HepG2 (cell line): ENCODE measurements around the gene H2AZ1. TPM values are rescaled to one million over a fixed set of nuclear protein-coding genes. Genes with fewer than 3 reads are reported as not detected.

Experiments
- BRD4 ChIP-seq: sonication (generic); formaldehyde crosslinking; IDR thresholded peaks from 2 replicates; pipeline ENCODE4 v1.4.0; 2020; ENCODE audit warnings: missing genetic modification reagents
- GATAD1 ChIP-seq: IDR thresholded peaks from 2 replicates; pipeline ENCODE4 v1.6.1; 2016; ENCODE audit warnings: missing genetic modification reagents, missing compliant biosample characterization
- HNRNPH1 ChIP-seq: fragments of 200-400 bp; formaldehyde crosslinking; optimal IDR thresholded peaks from 2 replicates; pipeline ENCODE3; 2017; ENCODE audit warnings: mild to moderate bottlenecking, low read depth, low read length
- MYC ChIP-seq: sonication (generic); formaldehyde crosslinking; IDR thresholded peaks from 2 replicates; pipeline ENCODE4 v1.9.0; 2021; ENCODE audit warnings: missing genetic modification reagents, borderline replicate concordance
- NFAT5 ChIP-seq: sonication (generic); formaldehyde crosslinking; IDR thresholded peaks from 2 replicates; pipeline ENCODE4 v1.4.0; 2020; ENCODE audit warnings: missing genetic modification reagents
- RBFOX2 ChIP-seq: fragments of 200-400 bp; formaldehyde crosslinking; IDR thresholded peaks from 2 replicates; pipeline ENCODE4 v1.6.1; 2017; ENCODE audit warnings: low read depth, mild to moderate bottlenecking, low read length
- TBX2 ChIP-seq: sonication (generic); formaldehyde crosslinking; IDR thresholded peaks from 2 replicates; pipeline ENCODE4 v1.5.0; 2020; ENCODE audit warnings: missing genetic modification reagents, mild to moderate bottlenecking, borderline replicate concordance
- TCF7 ChIP-seq: sonication (generic); IDR thresholded peaks from 2 replicates; pipeline ENCODE4 v1.6.1; 2016; ENCODE audit warnings: antibody characterized with exemption, low read depth
- TOE1 ChIP-seq: sonication (generic); formaldehyde crosslinking; IDR thresholded peaks from 2 replicates; pipeline ENCODE4 v1.4.0; 2020; ENCODE audit warnings: mild to moderate bottlenecking, missing genetic modification reagents
- ZBTB42 ChIP-seq: sonication (generic); formaldehyde crosslinking; IDR thresholded peaks from 2 replicates; pipeline ENCODE4 v1.5.0; 2020; ENCODE audit warnings: mild to moderate bottlenecking, missing genetic modification reagents
- ZIK1 ChIP-seq: sonication (generic); formaldehyde crosslinking; IDR thresholded peaks from 2 replicates; pipeline ENCODE4 v1.5.0; 2020; ENCODE audit warnings: mild to moderate bottlenecking, low read depth, missing genetic modification reagents, borderline replicate concordance
- ZKSCAN5 ChIP-seq: sonication (generic); formaldehyde crosslinking; IDR thresholded peaks from 2 replicates; pipeline ENCODE4 v1.5.1; 2020; ENCODE audit warnings: mild to moderate bottlenecking, missing genetic modification reagents
- ZMYM3 ChIP-seq: sonication (generic); formaldehyde crosslinking; IDR thresholded peaks from 2 replicates; pipeline ENCODE4 v1.5.1; 2020; ENCODE audit warnings: mild to moderate bottlenecking, missing genetic modification reagents
- ZNF121 ChIP-seq: sonication (generic); formaldehyde crosslinking; IDR thresholded peaks from 2 replicates; pipeline ENCODE4 v1.5.0; 2020; ENCODE audit warnings: mild to moderate bottlenecking, missing genetic modification reagents
- ZNF337 ChIP-seq: sonication (generic); formaldehyde crosslinking; IDR thresholded peaks from 2 replicates; pipeline ENCODE4 v1.5.1; 2020; ENCODE audit warnings: missing genetic modification reagents, low read depth, mild to moderate bottlenecking, borderline replicate concordance
- ZNF530 ChIP-seq: sonication (generic); formaldehyde crosslinking; IDR thresholded peaks from 2 replicates; pipeline ENCODE4 v1.5.0; 2020; ENCODE audit warnings: low read depth, mild to moderate bottlenecking, missing genetic modification reagents
- ZNF576 ChIP-seq: sonication (generic); formaldehyde crosslinking; IDR thresholded peaks from 2 replicates; pipeline ENCODE4 v1.4.0; 2020; ENCODE audit warnings: mild to moderate bottlenecking, missing genetic modification reagents
- ZNF629 ChIP-seq: sonication (generic); formaldehyde crosslinking; conservative IDR thresholded peaks from 2 replicates; pipeline ENCODE4 v1.5.0; 2020; ENCODE audit warnings: missing genetic modification reagents
- ZSCAN9 ChIP-seq: IDR thresholded peaks from 2 replicates; pipeline ENCODE4 v1.6.1; 2016; ENCODE audit warnings: borderline replicate concordance
- polyA plus RNA-seq, 8 experiments: library from polyadenylated mRNA; depleted of rRNA in 3 of 8; stranded (reverse) in 7 of 8; unstranded in 1 of 8; fragments of >200 nt; fragmentation: Illumina TruSeq in 4 of 8; extraction: Trizol in 4 of 8; gene quantifications; 2 replicates each; pipeline versions ENCODE4 v1.2.1 to v1.2.3, GENCODE V29; 2011 to 2016; ENCODE audit warnings: low read depth in 4 of 8, missing spikeins in 1 of 8, mixed read lengths in 1 of 8; ENCODE audit not compliant: insufficient read depth in 1 of 8
- total RNA-seq, 5 experiments: library from RNA; depleted of rRNA; stranded (reverse); fragments of >200 nt; fragmentation: Illumina TruSeq; extraction: Trizol; gene quantifications; 2 replicates each; pipeline ENCODE4 v1.2.3, GENCODE V29; 2016; ENCODE audit warnings: low read depth in 1 of 5
- TF ChIP-seq, protein P1 (sequence below): sonication (generic); formaldehyde crosslinking; IDR thresholded peaks from 2 replicates; pipeline ENCODE4 v1.5.0; 2020; ENCODE audit warnings: missing genetic modification reagents
- TF ChIP-seq, protein P2 (sequence below): sonication (generic); formaldehyde crosslinking; IDR thresholded peaks from 2 replicates; pipeline ENCODE4 v1.5.0; 2020; ENCODE audit warnings: mild to moderate bottlenecking, missing genetic modification reagents

H2AZ1 gene
- total and polyA plus RNA-seq, 2 of the 13 experiments (the other 11 are each of a cell fraction or from before 2014, with no cell fraction given): 301 to 574 TPM

DNA sequence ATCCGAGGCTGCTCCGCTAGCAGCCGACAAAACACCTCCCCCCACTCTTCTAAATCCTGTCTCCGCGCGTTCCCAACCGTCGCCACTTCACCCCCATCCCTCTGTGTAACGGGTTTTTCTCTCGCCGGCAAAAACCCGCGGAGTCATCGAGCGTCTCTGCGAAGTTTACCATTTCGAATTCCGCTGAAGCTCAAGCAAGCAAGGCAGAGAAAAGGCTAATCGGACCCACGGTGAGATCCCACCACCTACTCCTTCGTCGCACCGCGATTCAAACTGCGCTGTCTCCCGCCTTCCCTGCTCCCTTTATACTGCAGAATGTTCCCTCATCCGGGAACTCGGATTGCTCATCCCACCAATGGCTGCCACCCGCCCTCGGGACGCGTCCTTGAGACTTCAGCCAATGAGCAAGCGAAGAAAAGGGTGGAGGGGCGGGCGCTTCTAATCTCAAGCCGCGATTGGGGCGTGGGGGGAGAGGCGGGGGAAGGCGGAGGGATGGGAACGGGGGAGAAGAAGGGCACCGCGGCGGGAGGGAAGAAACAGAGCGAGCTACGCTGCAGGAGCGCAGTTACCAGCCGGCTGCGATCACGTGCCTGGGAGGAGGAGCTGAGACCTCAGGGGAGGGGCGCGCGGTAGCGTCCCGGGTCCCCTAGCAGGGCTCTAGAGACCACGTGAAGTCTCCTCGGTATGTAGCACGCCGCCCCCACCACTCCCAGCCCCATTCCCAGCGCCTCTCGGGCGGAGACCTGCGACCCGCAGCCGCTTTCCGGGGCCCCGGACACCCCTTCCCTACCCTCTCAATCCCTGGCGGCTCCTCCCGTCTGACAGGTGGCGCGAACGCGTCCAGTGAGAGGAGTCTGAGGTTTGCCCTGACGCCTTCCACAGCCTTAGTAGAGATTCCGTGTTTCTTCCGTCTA lies at the start of gene H2AZ1 (continued):
- TF ChIP-seq NFAT5 (CRISPR knock-in tag) (no peak), TBX2 (peak; percentile 37; the same call in 1 of the 2 replicates), ZMYM3 (CRISPR knock-in tag) (no peak), TOE1 (CRISPR knock-in tag) (no peak), ZNF576 (CRISPR knock-in tag) (no peak), ZNF530 (CRISPR knock-in tag) (no peak), BRD4 (CRISPR knock-in tag) (no peak), ZIK1 (CRISPR knock-in tag) (no peak), MYC (CRISPR knock-in tag) (peak; percentile 77; the same call in 1 of the 2 replicates), TCF7 (no peak; the same call in 1 of the 2 replicates), ZSCAN9 (CRISPR knock-in tag) (no peak), HNRNPH1 (no peak), ZNF629 (CRISPR knock-in tag) (no peak), GATAD1 (CRISPR knock-in tag) (peak; percentile 88), ZKSCAN5 (CRISPR knock-in tag) (0 out of 2 replicates have a peak, but pooled peaks have one; percentile 27), ZNF337 (CRISPR knock-in tag) (no peak), ZNF121 (no peak), ZBTB42 (CRISPR knock-in tag) (0 out of 2 replicates have a peak, but pooled peaks have one; percentile 47), RBFOX2 (peak; percentile 69)
- TF ChIP-seq, protein P1, sequence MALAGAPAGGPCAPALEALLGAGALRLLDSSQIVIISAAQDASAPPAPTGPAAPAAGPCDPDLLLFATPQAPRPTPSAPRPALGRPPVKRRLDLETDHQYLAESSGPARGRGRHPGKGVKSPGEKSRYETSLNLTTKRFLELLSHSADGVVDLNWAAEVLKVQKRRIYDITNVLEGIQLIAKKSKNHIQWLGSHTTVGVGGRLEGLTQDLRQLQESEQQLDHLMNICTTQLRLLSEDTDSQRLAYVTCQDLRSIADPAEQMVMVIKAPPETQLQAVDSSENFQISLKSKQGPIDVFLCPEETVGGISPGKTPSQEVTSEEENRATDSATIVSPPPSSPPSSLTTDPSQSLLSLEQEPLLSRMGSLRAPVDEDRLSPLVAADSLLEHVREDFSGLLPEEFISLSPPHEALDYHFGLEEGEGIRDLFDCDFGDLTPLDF (CRISPR knock-in tag): peak; percentile 88; the same call in 1 of the 2 replicates
- TF ChIP-seq, protein P2, sequence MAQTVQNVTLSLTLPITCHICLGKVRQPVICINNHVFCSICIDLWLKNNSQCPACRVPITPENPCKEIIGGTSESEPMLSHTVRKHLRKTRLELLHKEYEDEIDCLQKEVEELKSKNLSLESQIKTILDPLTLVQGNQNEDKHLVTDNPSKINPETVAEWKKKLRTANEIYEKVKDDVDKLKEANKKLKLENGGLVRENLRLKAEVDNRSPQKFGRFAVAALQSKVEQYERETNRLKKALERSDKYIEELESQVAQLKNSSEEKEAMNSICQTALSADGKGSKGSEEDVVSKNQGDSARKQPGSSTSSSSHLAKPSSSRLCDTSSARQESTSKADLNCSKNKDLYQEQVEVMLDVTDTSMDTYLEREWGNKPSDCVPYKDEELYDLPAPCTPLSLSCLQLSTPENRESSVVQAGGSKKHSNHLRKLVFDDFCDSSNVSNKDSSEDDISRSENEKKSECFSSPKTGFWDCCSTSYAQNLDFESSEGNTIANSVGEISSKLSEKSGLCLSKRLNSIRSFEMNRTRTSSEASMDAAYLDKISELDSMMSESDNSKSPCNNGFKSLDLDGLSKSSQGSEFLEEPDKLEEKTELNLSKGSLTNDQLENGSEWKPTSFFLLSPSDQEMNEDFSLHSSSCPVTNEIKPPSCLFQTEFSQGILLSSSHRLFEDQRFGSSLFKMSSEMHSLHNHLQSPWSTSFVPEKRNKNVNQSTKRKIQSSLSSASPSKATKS (CRISPR knock-in tag): no peak
